HepG2 (cell line): ENCODE data around the gene PRKG1. TPM values are rescaled to one million over a fixed set of nuclear protein-coding genes. Genes with fewer than 3 reads are reported as not detected.

Experiments used
- ATAC-seq: fragments of 200-7000 bp; cut with Tn5 transposase; 3 replicates; pipeline ENCODE4 v1.9.1; 2020; ENCODE audit warnings: mild to moderate bottlenecking, moderate library complexity
- BruUV-seq: library from RNA; stranded (reverse); fragments of 400-500 nt; replicated peaks from 2 replicates; lab custom pipeline; 2021; lab: Mats Ljungman, UMichigan
- CTCF ChIA-PET: fragments of 300-600 bp; formaldehyde crosslinking; extraction: SDS; loops from one replicate; lab custom pipeline; 2021; ENCODE audit warnings: low total read pairs, inconsistent platforms, low intra/inter-chr PET ratio; lab: Yijun Ruan, JAX
- POLR2A ChIA-PET: fragments of 350-600 bp; sonication (Branson Sonifier 250); formaldehyde crosslinking; loops from one replicate; lab custom pipeline; 2020; ENCODE audit warnings: antibody characterized with exemption, inconsistent platforms; lab: Yijun Ruan, JAX
- DNase-seq: peaks from one replicate; pipeline ENCODE4 v3.0.0-alpha.2; 2015; ENCODE audit warnings: low spot score
- FAIRE-seq: peaks from 3 replicates; lab custom pipeline; 2011; peaks lifted over from hg19 to GRCh38; lab: Jason Lieb, UNC
- H2AFZ ChIP-seq: one replicate; pipeline ENCODE4 v1.6.1; 2011; ENCODE audit warnings: low read length, inconsistent platforms
- H3K27ac ChIP-seq: fragments of 300-600 bp; 3 replicates; pipeline ENCODE4 v1.8.0; 2011; ENCODE audit warnings: mixed run types, mild to moderate bottlenecking, mixed read lengths, low read length, inconsistent platforms; ENCODE audit not compliant: insufficient read depth; ENCODE audit errors: extremely low read length
- H3K27me3 ChIP-seq, 2 experiments: fragments of 200-600 bp in 1 of 2; 2 replicates in 1 of 2; 3 replicates in 1 of 2; pipeline versions ENCODE4 v1.6.0 to v1.8.0; 2011; ENCODE audit warnings: low read length in 2 of 2, mild to moderate bottlenecking in 2 of 2, moderate library complexity in 2 of 2, inconsistent platforms in 1 of 2; ENCODE audit not compliant: insufficient read depth in 2 of 2, control insufficient read depth in 1 of 2
- H3K36me3 ChIP-seq, 2 experiments: fragments of 200-600 bp in 1 of 2; replicated peaks in 1 of 2; 2 replicates in 1 of 2; 3 replicates in 1 of 2; pipeline versions ENCODE4 v1.5.1 to v1.8.0; 2011; ENCODE audit warnings: low read length in 2 of 2, inconsistent platforms in 1 of 2; ENCODE audit not compliant: insufficient read depth in 2 of 2, control insufficient read depth in 1 of 2
- H3K4me1 ChIP-seq: 2 replicates; pipeline ENCODE4 v1.5.1; 2012; ENCODE audit warnings: low read length, inconsistent platforms; ENCODE audit not compliant: insufficient read depth
- H3K4me2 ChIP-seq: 2 replicates; pipeline ENCODE4 v1.6.0; 2011; ENCODE audit warnings: low read depth, low read length, inconsistent platforms
- H3K4me3 ChIP-seq, 3 experiments: fragments of 200-600 bp in 1 of 3; sonication (generic), shearing (Covaris generic) in 1 of 3; replicated peaks in 1 of 3; 2 replicates each; pipeline ENCODE4 v1.5.1; 2011 to 2016; ENCODE audit warnings: low read length in 3 of 3, inconsistent platforms in 2 of 3, low read depth in 2 of 3, mild to moderate bottlenecking in 2 of 3, control low read depth in 1 of 3, mixed read lengths in 1 of 3; ENCODE audit not compliant: insufficient read depth in 1 of 3
- H3K79me2 ChIP-seq: one replicate; pipeline ENCODE4 v1.6.1; 2011; ENCODE audit warnings: low read length, inconsistent platforms; ENCODE audit not compliant: insufficient read depth
- H3K9ac ChIP-seq: 2 replicates; pipeline ENCODE4 v1.6.0; 2011; ENCODE audit warnings: mild to moderate bottlenecking, low read depth, low read length, inconsistent platforms; ENCODE audit not compliant: insufficient read depth
- H3K9me3 ChIP-seq: 2 replicates; pipeline ENCODE4 v1.5.1; 2012; ENCODE audit warnings: mild to moderate bottlenecking, low read length
- H4K20me1 ChIP-seq: 2 replicates; pipeline ENCODE4 v1.6.0; 2011; ENCODE audit warnings: inconsistent platforms, mild to moderate bottlenecking, low read length, moderate library complexity; ENCODE audit not compliant: insufficient read depth
- CREM ChIP-seq, 2 experiments: sonication (generic) in 1 of 2; formaldehyde crosslinking in 1 of 2; IDR thresholded peaks; 2 replicates each; pipeline versions ENCODE4 v1.4.0 to v1.6.1; 2016 to 2020; ENCODE audit warnings: antibody characterized with exemption in 1 of 2, mild to moderate bottlenecking in 1 of 2, missing genetic modification reagents in 1 of 2
- HOMEZ ChIP-seq: IDR thresholded peaks from 2 replicates; pipeline ENCODE4 v1.6.1; 2016; ENCODE audit warnings: low read depth
- IKZF4 ChIP-seq: sonication (generic); formaldehyde crosslinking; IDR thresholded peaks from 2 replicates; pipeline ENCODE4 v1.5.1; 2020; ENCODE audit warnings: borderline replicate concordance, mild to moderate bottlenecking, low read depth, missing genetic modification reagents; ENCODE audit errors: not compliant biosample characterization
- JARID2 ChIP-seq: sonication (generic); formaldehyde crosslinking; IDR thresholded peaks from 2 replicates; pipeline ENCODE4 v1.8.1; 2023; ENCODE audit warnings: missing genetic modification reagents, inconsistent platforms; ENCODE audit not compliant: insufficient replicate concordance
- MAFK ChIP-seq, 2 experiments: IDR thresholded peaks in 1 of 2; conservative IDR thresholded peaks in 1 of 2; 2 replicates each; pipeline ENCODE4 v1.6.1; 2011; ENCODE audit warnings: improper control_type of control experiment in 2 of 2, low read length in 2 of 2
- MYNN ChIP-seq: sonication (generic); formaldehyde crosslinking; IDR thresholded peaks from 2 replicates; pipeline ENCODE4 v1.4.0; 2020; ENCODE audit warnings: mild to moderate bottlenecking, low read depth, missing genetic modification reagents
- PRDM15 ChIP-seq: sonication (generic); formaldehyde crosslinking; IDR thresholded peaks from 2 replicates; pipeline ENCODE4 v1.4.0; 2020; ENCODE audit warnings: missing genetic modification reagents
- RFX3 ChIP-seq: IDR thresholded peaks from 2 replicates; pipeline ENCODE4 v1.6.1; 2016; ENCODE audit warnings: missing biosample characterization, missing genetic modification reagents
- SRF ChIP-seq: IDR thresholded peaks from 2 replicates; pipeline ENCODE4 v1.6.1; 2011; ENCODE audit warnings: mild to moderate bottlenecking, low read depth, low read length, moderate library complexity
- TRAFD1 ChIP-seq: sonication (generic); formaldehyde crosslinking; IDR thresholded peaks from 2 replicates; pipeline ENCODE4 v1.5.1; 2020; ENCODE audit warnings: missing genetic modification reagents, mild to moderate bottlenecking, borderline replicate concordance
- TRIM24 ChIP-seq: sonication (generic); formaldehyde crosslinking; IDR thresholded peaks from 2 replicates; pipeline ENCODE4 v1.8.0; 2022; ENCODE audit warnings: mild to moderate bottlenecking, missing genetic modification reagents
- ZFP36 ChIP-seq: fragments of 150-350 bp; IDR thresholded peaks from 2 replicates; pipeline ENCODE4 v1.6.1; 2018; ENCODE audit warnings: borderline replicate concordance, low read length, low read depth; ENCODE audit not compliant: partially characterized antibody
- ZFP91 ChIP-seq: sonication (generic); formaldehyde crosslinking; IDR thresholded peaks from 2 replicates; pipeline ENCODE4 v1.9.0; 2022; ENCODE audit warnings: missing genetic modification reagents, mild to moderate bottlenecking, borderline replicate concordance
- ZNF878 ChIP-seq: sonication (generic); formaldehyde crosslinking; IDR thresholded peaks from 2 replicates; pipeline ENCODE4 v1.8.1; 2023; ENCODE audit warnings: mild to moderate bottlenecking, missing genetic modification reagents, moderate library complexity
- WGBS: methylation state at CpG from one replicate; pipeline ENCODE4 v1.1.6; 2017; ENCODE audit warnings: low lambda C conversion rate; 5-methylcytosine and 5-hydroxymethylcytosine counted together
- in situ Hi-C: cut with HindIII; loops from 2 replicates; pipeline ENCODE4 v1.10.0; 2017; ENCODE audit warnings: low pct_unique_long_range_greater_than_20kb; ENCODE audit not compliant: extremely low pct_ligation_motif_present
- intact Hi-C: fragments of 100-400 bp; cut with micrococcal nuclease; formaldehyde crosslinking; loops from one replicate; pipeline ENCODE4 v1.10.0; 2022; ENCODE audit not compliant: unreplicated experiment
- polyA plus RNA-seq, 8 experiments: library from polyadenylated mRNA; depleted of rRNA in 3 of 8; stranded (reverse) in 7 of 8; unstranded in 1 of 8; fragments of >200 nt; fragmentation: Illumina TruSeq in 4 of 8; extraction: Trizol in 4 of 8; gene quantifications; 2 replicates each; pipeline versions ENCODE4 v1.2.1 to v1.2.3, GENCODE V29; 2011 to 2016; ENCODE audit warnings: low read depth in 4 of 8, missing spikeins in 1 of 8, mixed read lengths in 1 of 8; ENCODE audit not compliant: insufficient read depth in 1 of 8
- total RNA-seq, 5 experiments: library from RNA; depleted of rRNA; stranded (reverse); fragments of >200 nt; fragmentation: Illumina TruSeq; extraction: Trizol; gene quantifications; 2 replicates each; pipeline ENCODE4 v1.2.3, GENCODE V29; 2016; ENCODE audit warnings: low read depth in 1 of 5

Gene PRKG1
- total and polyA plus RNA-seq, 2 of the 13 experiments (the other 11 are each of a cell fraction or from before 2014, with no cell fraction given) = 0.01 TPM; not detected in 1

- Histone ChIP-seq H3K4me1 (no peaks in the 10 kb centered on the region), H3K27ac (no peak overlapping the region), H2AFZ (no peak overlapping the region), H3K4me2 (no peak overlapping the region), H4K20me1 (no peaks in the 10 kb centered on the region), H3K4me3 (no peak overlapping the region), H3K9ac (no peak overlapping the region), H3K9me3 (no peaks in the 10 kb centered on the region), H3K27me3 (no peaks in the 10 kb centered on the region), H3K36me3 (no peaks in the 10 kb centered on the region), H3K79me2 (no peaks in the 10 kb centered on the region)
- FAIRE-seq (no peak), DNase-seq (no peak), ATAC-seq (no peak)
- 1% methylated on average over 2 of the region's 2 CpGs for WGBS
- no TSS peak for BruUV-seq
- ChIA-PET CTCF (no interaction called here), POLR2A (no interaction called here)
- intact Hi-C loops (no loop called here), in situ Hi-C loops (no loop called here)
- TF ChIP-seq MAFK (conservative IDR thresholded peaks at IDR 0.05 in 1 of 2, IDR thresholded peaks at IDR 0.05 in 1 of 2; ENCODE audit: low read length in 2 of 2) (no peak), ZFP91 (CRISPR knock-in tag) (no peak), IKZF4 (CRISPR knock-in tag) (no peak), HOMEZ (CRISPR knock-in tag) (no peak), TRIM24 (CRISPR knock-in tag) (no peak), RFX3 (no peak), JARID2 (CRISPR knock-in tag) (no peak), TRAFD1 (CRISPR knock-in tag) (no peak), CREM (IDR thresholded peaks at IDR 0.05) (no peak), CREM (CRISPR knock-in tag; IDR thresholded peaks at IDR 0.05) (no peak), PRDM15 (no peak), ZFP36 (no peak), MYNN (no peak), ZNF878 (CRISPR knock-in tag) (no peak), SRF (no peak)
These were observed 772.7 kb downstream of the PRKG1 start for GRCh38 chr10:51846856-51847506.
